GM12878 (cell line): ENCODE data around the gene BSN.

Source experiments
- DPF2 ChIP-seq: fragments of 450-650 bp; IDR thresholded peaks from 2 replicates; pipeline ENCODE4 v1.6.1; 2017; ENCODE audit warnings: mild to moderate bottlenecking
- HDAC6 ChIP-seq: fragments of 200-600 bp; sonication (generic); IDR thresholded peaks from one replicate; pipeline ENCODE4 v1.8.0; 2017; ENCODE audit warnings: antibody characterized with exemption; ENCODE audit not compliant: unreplicated experiment
- NFIC ChIP-seq: IDR thresholded peaks from 2 replicates; pipeline ENCODE4 v1.6.1; 2012; ENCODE audit warnings: low read depth, mild to moderate bottlenecking, inconsistent platforms, low read length, moderate library complexity
- TF ChIP-seq, protein P1 (sequence below): fragments of 450-650 bp; IDR thresholded peaks from 2 replicates; pipeline ENCODE4 v1.6.1; 2017; ENCODE audit warnings: mild to moderate bottlenecking
- TF ChIP-seq, protein P2 (sequence below), 3 experiments: IDR thresholded peaks in 2 of 3; conservative IDR thresholded peaks in 1 of 3; 2 replicates each; pipeline ENCODE4 v1.5.1; 2011; ENCODE audit warnings: low read depth in 3 of 3, low read length in 3 of 3, mild to moderate bottlenecking in 3 of 3, control low read depth in 2 of 3, moderate library complexity in 2 of 3, inconsistent platforms in 1 of 3, mixed read lengths in 1 of 3; ENCODE audit not compliant: control insufficient read depth in 2 of 3, insufficient read depth in 1 of 3; ENCODE audit errors: extremely low read depth in 1 of 3

DNA sequence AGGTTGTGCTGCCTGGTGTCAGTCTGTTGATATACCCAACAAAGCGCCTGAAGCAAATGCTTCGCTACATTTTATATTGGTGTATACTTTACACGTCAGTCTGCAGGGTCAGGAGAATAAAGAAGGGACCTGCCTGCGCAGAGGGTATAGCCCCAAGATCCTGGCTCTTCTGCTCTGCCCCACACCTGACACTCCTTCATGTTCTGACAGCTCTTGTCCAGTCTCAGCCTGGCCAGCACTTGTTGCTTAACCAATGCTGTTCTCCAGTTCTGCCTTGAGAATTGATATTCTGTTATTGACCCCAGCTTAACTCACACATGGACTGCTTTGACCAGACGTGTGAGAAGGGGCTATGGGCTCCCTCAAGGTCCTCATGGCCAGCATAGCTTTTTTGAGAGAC lies 35.8 kb upstream of the BSN start:
- TF ChIP-seq DPF2 (no peak), HDAC6 (no peak), NFIC (no peak)
- TF ChIP-seq, protein P1, sequence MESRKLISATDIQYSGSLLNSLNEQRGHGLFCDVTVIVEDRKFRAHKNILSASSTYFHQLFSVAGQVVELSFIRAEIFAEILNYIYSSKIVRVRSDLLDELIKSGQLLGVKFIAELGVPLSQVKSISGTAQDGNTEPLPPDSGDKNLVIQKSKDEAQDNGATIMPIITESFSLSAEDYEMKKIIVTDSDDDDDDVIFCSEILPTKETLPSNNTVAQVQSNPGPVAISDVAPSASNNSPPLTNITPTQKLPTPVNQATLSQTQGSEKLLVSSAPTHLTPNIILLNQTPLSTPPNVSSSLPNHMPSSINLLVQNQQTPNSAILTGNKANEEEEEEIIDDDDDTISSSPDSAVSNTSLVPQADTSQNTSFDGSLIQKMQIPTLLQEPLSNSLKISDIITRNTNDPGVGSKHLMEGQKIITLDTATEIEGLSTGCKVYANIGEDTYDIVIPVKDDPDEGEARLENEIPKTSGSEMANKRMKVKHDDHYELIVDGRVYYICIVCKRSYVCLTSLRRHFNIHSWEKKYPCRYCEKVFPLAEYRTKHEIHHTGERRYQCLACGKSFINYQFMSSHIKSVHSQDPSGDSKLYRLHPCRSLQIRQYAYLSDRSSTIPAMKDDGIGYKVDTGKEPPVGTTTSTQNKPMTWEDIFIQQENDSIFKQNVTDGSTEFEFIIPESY, result no peak
- TF ChIP-seq, protein P2, sequence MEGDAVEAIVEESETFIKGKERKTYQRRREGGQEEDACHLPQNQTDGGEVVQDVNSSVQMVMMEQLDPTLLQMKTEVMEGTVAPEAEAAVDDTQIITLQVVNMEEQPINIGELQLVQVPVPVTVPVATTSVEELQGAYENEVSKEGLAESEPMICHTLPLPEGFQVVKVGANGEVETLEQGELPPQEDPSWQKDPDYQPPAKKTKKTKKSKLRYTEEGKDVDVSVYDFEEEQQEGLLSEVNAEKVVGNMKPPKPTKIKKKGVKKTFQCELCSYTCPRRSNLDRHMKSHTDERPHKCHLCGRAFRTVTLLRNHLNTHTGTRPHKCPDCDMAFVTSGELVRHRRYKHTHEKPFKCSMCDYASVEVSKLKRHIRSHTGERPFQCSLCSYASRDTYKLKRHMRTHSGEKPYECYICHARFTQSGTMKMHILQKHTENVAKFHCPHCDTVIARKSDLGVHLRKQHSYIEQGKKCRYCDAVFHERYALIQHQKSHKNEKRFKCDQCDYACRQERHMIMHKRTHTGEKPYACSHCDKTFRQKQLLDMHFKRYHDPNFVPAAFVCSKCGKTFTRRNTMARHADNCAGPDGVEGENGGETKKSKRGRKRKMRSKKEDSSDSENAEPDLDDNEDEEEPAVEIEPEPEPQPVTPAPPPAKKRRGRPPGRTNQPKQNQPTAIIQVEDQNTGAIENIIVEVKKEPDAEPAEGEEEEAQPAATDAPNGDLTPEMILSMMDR (IDR thresholded peaks at IDR 0.05 in 2 of 3, conservative IDR thresholded peaks at IDR 0.05 in 1 of 3; ENCODE audit: control insufficient read depth in 2 of 3, extremely low read depth in 1 of 3, insufficient read depth in 1 of 3, low read depth in 3 of 3, low read length in 3 of 3), result no peak
